ENCODE measurements around the gene KCNIP4.
"Not testable (repeated sequence)": the region's sequence is repeated elsewhere in the genome, so short reads cannot be mapped to it uniquely, and the experiment has no call there.

The KCNIP4 gene

DNA sequence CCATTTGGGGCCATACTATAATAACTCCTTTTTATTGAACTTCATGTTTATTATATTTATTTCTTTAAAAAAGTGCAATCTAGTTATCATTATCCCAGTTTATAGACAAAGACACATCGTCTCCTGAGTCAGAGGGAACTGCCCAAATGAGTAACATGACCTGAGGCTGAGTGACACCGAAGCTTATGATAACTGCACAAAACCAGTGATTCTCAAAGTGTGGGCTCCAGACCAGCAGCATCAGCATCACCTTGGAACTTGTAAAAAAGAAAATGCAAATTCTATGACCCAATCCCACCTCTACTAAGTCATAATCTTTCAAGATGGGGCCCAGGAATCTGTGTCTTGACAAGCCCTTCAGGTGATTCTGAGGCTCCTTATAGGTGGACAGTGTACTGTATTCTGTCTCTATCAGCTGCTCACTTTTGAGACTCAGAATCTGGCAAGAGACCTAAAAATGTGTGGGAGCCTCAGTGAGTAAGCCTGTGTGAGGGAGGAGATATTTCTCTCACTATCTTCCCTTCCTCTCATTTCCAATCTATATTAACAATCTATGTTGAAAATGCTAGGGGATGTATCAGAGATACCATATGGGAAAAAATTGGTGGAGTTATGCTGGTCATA, 1101.3 kb downstream of the KCNIP4 start:
- DNase-seq (ENCODE audit: low read depth): no peak

DNA sequence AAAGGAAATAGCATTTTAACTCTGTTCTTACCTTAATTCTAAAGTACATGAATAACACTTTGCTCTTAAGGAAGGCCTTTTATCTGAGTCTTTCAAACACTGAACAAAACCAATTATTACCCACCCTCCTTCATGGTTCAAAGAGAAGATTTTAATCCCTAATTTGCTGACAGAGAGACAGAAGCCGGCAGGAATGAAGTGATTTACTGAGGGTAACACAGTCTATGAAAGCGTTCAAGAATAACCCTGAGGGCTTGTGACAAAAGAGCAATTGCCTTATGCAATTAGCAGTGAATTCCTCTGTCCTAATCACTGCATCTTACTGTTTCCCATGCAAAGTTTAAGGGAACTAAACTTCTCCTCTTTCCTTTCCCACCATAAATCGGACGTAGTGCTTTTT, 1104.3 kb downstream of the KCNIP4 start:
- no peak for DNase-seq (ENCODE audit: low read depth)

DNA sequence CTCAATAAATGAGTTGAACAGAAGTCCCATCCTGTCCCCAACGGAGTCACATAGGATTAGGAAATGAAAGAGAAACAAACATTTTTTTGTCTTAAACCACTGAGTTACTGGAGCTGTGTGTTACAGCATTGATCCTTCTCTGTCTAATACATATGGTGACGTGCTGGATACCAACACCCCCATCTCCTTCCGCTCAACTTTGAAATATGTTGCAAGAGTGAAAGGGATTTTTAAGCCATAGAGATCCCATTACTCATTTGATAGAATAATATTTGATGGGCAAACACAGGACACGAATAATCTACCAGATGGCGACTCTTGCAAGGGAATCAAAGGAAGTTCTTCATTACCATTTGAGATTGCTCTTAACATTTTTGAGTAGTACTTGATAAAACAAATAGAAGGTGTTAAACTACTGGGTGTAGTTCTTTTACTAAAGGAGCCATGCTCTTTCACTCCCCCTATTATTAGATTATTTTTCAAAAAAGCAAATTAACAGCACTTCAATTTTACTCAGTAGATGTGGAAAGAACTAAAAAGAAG, 1107.9 kb downstream of the KCNIP4 start:
- no peak for DNase-seq (ENCODE audit: low read depth)

DNA sequence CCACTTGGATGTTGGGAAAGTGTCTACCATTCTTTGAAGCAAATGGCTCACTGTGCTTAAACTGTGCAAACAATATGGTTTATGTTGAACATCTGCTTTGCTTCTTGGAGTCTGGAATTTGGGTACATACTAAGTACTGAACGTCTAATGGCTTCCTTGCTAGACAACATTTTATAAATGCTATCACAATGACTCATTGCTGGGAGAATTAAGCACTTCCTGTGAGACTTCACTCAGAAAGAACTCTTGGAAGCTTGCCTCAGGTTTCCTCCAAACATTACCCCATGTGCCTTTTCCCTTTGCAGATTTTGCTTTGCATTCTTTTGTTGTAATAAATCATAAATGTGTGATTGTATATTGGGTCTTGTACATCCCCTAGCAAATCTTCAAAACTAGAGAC, 1108.6 kb downstream of the KCNIP4 start:
- no peak for DNase-seq (ENCODE audit: low read depth)

DNA sequence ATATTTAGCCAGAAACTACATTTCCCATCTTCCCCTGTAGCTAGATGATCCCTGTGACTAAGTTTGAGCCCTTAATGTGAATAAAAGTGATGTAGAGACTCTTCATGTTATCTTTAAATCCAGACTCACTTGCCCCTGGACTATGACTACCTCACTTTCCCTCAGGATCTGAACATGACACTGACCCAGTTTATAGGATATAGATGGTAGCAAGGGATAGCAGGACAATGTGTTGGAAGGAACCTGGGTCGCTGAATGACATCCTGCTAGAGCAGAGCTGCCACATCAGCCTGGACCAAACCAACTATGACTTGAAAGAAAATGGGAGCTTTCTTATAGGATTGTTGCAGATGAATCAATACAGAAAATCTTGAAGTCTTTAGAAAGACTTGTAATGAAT, 1110.1 kb downstream of the KCNIP4 start:
- DNase-seq (ENCODE audit: low read depth): no peak

DNA sequence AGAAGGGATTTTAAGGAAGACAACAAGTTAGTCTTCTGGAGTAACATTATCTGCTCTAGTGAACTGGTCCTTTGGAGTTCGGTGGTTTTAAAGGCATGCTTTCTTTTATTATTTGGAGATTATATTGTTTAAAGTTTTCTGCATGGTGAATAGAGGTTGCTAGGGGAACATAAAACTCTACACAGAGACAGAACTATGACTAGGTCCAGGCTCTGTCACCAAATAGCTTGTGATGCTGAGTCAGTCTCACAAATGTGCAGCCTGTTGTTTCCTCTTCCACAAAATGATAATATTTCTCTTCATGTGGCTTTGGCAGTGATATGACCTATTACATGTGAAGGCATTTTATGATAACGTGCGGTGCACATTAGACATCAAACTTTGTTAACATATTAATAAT, 1115.7 kb downstream of the KCNIP4 start:
- no peak for DNase-seq (ENCODE audit: low read depth)

DNA sequence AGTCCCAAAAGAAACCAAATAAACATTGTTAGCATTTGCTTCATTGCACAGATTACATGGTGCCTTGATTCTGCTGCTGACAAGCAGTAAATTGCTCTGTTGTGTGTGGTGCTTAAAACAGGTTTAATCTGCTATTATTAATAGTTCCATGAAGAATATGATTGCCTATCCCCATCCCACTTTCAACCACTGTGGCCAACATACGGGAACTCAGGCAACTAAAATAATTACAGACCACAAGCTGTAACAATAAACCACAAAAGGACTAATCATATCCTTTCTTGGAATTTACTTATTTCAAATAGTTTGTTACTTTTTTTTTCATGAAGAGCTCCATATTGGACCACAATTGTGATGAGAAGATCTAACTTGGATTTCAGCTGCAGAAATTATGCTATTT, 1116.8 kb downstream of the KCNIP4 start:
- DNase-seq (ENCODE audit: low read depth): no peak

DNA sequence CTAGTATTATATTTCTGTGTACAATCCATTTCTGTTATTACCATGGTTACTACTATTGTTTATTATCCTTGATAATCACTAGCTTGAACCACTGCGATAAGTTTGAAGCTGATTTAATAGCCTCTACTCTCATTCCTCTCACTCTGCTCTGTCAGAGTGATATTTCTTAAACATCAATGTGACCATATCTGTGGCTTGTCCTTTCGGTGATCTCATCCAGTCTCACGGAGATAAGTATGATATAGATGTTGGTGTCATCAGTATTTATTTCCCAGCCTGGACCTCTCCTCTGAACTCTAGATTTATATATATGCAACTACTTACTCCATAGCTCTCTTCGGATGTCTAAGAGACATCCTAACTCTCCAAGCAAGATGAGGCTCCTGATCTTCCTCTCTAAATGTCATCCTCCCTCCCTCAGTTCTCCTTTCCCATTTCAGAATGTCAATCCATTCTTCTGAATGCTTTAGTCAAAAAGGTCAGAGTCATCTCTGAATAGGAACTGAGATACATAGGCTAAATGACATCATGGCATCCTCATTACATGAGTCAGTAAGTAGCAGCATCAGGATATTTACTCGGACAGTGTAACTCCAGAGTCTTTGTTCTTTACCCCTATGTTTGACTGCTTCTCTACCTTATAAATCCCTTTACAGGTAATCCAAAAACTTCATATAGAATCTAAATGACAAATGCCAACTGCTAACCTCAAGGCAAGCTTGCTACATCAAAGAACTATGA, 1118.8 kb downstream of the KCNIP4 start:
- no peak for DNase-seq (ENCODE audit: low read depth)

DNA sequence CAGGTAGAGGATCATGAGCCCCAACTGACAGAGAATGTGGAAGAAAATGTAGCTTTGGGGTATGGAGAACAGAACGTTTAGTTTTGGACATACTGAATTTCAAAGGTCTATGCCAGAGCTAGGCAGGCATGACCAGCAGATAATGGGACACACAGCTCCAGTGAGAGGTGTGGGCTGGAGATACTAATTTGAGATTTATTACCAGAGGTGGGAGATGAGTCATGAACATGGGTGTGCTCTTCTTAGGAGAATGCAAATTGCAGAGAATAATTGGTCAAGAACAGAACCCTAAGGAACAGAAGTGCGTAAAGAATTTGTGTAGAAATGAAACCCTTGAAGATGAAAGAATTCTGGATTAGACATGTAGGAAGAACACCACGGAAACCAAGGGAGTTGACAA, 1123.1 kb downstream of the KCNIP4 start:
- DNase-seq (ENCODE audit: low read depth): no peak

DNA sequence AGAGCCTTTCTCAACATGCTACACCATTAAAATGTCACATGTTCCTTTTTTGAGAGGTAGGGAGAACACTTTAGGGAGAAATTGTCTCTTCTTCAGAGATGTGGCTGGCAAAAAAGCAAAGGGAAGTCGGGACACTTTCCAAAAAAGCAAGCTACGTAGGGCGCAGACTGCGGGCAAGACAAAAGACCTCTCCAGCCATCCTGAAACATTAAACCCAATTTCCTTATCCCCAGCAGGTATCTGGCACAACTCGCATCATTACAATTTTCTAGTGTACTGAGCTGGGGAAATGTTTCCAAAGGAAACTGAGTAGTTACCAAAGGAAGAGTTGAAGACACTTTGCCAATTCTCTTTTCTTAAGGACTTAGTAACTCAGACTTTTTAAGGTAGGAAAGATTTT, 1132.3 kb downstream of the KCNIP4 start:
- DNase-seq (ENCODE audit: low read depth): no peak

DNA sequence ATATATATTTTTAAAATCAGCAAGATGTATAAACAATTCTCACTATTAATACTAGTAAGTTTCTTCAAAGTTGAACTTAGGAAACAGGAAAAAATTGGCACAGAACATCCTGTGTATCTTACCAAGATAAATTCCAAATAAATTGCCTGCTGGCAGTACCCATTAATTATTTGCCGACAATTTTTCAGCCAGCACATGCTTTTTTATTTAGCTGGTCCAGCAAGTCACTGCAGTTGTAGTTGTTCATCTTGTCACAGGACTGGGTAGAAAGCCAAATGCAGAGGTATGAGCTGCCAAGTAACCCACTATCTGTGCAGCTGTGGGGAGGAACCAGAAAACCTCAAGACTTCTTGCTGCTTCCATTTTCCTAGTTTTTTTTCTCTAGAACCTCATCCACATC, 1134.9 kb downstream of the KCNIP4 start:
- no peak for DNase-seq (ENCODE audit: low read depth)

DNA sequence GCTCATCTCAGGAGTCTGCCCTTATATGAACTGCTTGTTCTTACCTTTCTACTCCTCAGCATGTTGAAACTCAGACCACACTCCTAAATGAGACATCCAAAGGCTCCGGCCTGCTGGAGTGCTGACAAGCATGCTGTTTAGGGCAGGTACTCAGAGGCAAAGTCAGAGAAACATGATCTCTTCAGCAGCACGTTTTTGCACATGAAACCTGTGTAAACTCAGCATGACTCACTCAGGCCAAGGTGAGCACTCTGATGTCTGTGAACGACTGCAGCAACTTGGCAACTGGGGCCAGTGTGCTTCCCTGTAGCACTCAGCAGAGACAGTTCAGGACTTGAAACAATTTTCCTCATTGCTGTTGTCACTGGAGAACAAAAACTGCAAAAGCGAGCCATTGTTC, 1138.8 kb downstream of the KCNIP4 start:
- DNase-seq (ENCODE audit: low read depth): no peak

DNA sequence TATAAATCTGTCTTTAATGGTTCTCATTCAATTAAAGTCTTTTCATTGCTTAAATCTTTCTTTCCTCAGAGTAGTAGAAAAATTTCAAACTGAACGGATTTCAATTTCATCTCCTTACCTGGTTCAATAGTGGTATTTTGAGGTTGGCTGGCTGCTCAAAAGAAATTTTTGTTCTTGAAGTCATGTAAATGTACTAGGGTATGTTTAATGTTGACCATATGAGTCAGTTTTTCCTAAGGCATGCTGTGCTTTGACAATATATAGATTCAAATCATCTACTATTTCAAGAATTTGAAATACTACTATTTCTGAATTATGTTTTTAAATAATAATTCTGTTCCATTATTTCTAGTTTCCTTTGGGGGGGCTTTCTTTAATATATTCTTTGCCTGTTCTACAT, 1142.9 kb downstream of the KCNIP4 start:
- DNase-seq (ENCODE audit: low read depth): no peak

DNA sequence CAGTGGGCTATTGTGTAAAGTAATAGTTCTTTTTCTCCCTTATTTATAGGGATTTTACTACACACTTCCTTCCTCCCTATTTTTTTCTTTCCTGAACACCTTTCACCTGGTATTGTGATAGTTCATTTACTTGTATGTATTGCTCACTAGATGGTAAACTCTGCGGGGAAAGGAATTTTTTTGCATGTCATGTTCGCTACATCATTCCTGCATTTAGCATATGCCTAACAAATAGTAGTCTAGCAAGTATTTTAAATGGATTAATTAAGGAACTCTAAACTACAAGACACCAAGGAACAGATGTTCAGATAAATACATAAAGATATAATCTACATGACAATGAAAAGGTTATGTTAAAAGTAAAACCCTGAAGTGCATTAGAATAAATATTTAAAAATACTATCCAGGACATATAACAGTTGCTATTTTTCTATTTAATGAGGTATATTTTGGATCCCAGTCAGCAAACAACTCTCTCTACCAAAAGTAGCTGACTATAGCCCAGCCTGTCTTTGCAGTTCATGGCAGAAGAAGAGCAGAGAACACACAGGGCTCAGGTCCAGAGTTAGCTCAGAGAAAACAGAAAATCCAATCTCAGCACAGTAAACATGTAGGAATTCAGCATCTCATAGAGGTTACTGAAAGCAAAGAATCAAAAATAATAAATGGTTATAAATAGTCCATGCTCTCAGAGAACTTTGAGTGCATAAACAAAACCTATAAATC, 1160.5 kb downstream of the KCNIP4 start:
- DNase-seq (ENCODE audit: low read depth): no peak

DNA sequence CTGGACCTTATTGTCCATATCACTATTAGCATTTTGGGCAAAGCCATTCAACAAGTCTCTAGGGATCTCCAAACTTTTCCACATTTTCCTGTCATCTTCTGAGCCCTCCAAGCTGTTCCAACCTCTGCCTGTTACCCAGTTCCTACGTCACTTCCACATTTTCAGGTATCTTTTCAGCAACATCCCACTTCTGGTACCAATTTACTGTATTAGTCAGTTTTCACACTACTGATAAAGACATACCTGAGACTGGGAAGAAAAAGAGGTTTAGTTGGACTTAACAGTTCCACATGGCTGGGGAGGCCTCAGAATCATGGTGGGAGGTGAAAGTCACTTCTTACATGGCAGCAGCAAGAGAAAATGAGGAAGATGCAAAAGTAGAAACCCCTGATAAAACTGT, 1165.4 kb downstream of the KCNIP4 start:
- DNase-seq (ENCODE audit: low read depth): not testable (repeated sequence)

DNA sequence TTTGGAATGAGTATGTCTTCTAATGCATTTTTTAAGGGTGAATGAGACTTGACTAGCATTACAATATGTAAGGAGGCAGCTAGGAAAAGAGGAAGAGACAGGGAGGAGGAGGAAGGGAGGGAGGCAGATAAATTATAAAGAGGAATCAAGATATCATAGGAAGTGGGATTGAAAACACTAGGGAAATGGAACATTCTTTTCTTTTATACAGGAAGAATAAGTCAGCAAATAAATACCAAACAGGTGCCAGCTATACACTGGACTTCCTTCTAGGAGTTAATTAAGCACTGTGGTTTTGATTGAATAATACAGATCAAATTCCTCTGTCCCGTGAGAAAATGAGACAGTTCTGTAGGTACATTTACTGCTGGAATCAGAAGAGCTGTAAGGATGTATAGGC, 1169.7 kb downstream of the KCNIP4 start:
- DNase-seq (ENCODE audit: low read depth): no peak

DNA sequence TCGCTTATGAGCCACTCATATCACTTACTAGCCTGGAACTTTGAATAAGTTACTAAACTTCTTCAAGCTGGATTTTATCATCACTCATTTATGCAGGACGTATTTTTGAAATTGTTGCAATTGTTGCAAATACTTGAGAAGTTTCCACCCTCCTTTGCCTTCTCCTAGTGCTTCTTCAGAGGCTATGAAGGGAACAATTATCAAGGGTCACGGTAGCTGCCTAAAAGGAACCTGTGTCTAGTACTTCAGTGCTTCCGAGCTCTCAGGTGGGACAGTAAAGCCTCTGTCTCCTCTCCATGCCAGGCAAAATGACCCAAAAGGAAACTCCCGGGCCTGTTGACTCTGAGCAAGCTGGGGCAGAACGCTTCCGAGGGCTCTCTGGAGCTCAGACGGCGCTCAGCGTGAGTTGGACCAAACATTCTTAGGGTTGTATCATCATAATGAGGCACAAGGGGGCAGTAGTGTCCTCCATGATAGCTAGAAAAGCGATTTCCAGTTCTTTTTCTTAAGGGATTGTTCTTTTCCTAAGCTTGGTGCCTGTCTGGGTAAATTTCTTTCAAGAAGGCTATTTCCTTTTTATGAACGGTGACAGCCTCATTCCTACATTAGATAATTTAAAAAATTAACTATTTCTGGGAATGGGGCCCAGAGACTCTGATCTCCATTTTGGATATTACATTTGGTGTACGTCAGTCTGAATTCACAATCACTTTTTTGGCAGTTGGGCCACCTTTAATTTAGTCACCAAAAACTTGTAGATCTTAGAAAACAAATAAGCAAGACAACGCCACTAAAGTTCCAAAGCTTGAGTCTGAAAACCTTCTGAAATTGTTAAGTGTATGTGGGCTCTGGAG, 1175.2 kb downstream of the KCNIP4 start:
- no peak for DNase-seq (ENCODE audit: low read depth)

DNA sequence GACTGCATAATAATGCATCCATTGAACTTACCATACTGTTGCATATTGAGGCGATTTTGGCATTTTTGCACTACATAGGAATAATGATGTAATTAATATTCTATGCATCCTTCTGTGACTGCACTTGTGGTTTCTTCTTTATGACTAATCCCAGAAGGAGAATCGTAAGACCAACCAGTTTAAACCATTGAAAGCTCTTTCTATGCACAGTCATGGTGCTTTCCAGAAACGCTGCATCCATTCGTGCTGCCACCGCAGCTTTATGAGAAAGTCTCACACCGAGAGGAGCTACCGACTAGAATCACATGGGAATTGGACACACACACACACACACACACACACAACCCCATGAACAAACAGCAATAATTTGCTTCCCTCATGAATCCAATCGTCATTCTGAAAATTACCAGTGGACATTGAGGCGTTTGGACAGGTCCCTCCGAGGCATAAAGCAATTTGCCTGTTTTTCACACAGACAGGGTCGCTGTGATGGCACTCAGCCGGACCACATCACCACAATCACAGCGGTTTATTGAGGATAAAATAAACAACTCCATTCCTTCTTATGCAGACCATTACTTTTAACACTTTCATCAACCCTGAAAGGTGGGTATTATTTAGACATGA, 1184.1 kb downstream of the KCNIP4 start:
- no peak for DNase-seq (ENCODE audit: low read depth)

DNA sequence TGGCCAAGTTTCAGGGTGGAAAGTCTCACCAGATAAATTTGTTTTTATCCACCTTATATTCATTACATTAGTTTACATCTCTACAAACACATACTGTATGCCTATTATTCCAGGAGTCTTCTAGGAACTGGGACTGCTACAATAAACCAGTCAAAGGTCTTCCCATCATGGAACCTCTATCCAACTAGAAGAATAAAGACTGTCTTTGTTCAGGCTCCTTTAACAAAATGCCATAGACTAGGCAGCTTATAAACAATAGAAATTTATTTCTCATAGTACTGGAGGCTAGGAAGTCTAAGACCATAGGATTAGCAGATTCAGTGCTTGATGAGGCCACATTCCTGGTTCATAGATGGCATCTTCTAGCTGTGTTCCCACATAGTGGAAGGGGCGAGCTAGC, 1186.7 kb downstream of the KCNIP4 start:
- no peak for DNase-seq (ENCODE audit: low read depth)

DNA sequence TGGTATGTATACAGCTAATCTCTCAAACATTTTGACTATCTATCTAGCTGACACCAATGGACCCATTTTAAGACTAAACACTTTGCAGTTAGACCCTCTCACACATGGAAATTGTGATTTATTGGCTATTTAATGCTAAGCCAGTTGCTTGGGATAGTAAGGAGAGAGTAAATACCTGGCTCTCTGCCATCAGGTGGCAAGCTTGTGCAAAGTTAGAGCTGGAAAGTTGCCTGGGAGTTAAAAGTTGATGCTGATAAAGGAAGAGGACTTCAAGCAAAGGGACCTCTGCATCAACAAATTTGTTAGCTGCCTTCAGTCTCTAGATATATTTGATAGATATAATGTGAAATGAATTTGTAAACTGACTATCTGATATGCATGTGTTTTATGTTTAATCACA, 1187.2 kb downstream of the KCNIP4 start:
- no peak for DNase-seq (ENCODE audit: low read depth)

DNA sequence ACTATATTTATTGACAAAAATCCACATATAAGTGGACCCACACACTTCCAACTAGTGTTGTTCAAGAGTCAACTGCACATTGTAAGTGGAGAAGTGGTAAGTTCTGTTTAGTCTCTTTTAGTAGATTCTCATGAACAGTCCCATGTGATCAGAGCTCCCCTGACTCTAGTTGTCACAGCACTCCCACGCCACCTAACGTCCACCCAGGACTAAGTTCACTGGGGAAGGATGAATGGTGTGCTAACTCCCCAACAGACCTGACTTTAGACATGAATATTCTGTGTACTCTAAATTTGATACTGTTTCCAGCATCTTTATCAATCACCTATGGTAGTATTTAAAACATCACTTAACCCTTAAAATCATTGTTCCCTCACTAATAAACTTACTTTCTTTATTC, 1188.5 kb downstream of the KCNIP4 start:
- DNase-seq (ENCODE audit: low read depth): no peak

DNA sequence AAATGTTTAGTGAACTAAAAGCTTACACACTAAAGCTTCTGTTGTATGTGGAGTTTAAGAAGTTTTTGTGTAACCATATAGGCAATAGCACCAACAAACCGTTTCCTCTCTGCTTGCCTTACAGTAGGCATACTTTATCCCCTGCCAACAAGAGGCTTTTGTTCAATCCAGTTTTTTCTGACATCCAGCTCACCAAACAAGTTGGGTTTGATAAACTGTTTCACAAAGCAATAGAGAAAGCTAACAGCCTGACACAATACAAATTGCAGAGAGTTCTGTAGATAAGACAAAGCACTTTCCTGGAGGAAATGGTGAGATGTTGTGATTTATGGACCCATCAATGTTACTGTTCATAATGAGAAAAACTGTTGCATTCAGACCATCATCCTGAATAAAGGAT, 1194.5 kb downstream of the KCNIP4 start:
- no peak for DNase-seq (ENCODE audit: low read depth)
